ENCODE measurements around the gene KIAA1671. TPM values are rescaled to one million over a fixed set of nuclear protein-coding genes. Genes with fewer than 3 reads are reported as not detected.

Gene KIAA1671
- total RNA-seq, 2 donors from 2014 or later, result 82.5 to 94.3 TPM

- Histone ChIP-seq H3K9ac (ENCODE audit: low read depth in 2 of 2, low read length in 2 of 2) (no peak overlapping the region), H3K36me3 (no peaks in the 10 kb centered on the region), H3K27me3 (no peaks in the 10 kb centered on the region), H3K27ac (no peak overlapping the region), H3K4me3 (no peak overlapping the region), H3K4me1 (no peaks in the 10 kb centered on the region), H3K9me3 (no peaks in the 10 kb centered on the region)
- DNase-seq, result no peak
- intact Hi-C loops (cut with DNase I), result no loop called here
- TF ChIP-seq, protein P1, sequence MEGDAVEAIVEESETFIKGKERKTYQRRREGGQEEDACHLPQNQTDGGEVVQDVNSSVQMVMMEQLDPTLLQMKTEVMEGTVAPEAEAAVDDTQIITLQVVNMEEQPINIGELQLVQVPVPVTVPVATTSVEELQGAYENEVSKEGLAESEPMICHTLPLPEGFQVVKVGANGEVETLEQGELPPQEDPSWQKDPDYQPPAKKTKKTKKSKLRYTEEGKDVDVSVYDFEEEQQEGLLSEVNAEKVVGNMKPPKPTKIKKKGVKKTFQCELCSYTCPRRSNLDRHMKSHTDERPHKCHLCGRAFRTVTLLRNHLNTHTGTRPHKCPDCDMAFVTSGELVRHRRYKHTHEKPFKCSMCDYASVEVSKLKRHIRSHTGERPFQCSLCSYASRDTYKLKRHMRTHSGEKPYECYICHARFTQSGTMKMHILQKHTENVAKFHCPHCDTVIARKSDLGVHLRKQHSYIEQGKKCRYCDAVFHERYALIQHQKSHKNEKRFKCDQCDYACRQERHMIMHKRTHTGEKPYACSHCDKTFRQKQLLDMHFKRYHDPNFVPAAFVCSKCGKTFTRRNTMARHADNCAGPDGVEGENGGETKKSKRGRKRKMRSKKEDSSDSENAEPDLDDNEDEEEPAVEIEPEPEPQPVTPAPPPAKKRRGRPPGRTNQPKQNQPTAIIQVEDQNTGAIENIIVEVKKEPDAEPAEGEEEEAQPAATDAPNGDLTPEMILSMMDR (IDR thresholded peaks at IDR 0.05), result no peak
Observed at GRCh38 chr22:25066861-25067435, 114.4 kb downstream of the KIAA1671 start.

DNA sequence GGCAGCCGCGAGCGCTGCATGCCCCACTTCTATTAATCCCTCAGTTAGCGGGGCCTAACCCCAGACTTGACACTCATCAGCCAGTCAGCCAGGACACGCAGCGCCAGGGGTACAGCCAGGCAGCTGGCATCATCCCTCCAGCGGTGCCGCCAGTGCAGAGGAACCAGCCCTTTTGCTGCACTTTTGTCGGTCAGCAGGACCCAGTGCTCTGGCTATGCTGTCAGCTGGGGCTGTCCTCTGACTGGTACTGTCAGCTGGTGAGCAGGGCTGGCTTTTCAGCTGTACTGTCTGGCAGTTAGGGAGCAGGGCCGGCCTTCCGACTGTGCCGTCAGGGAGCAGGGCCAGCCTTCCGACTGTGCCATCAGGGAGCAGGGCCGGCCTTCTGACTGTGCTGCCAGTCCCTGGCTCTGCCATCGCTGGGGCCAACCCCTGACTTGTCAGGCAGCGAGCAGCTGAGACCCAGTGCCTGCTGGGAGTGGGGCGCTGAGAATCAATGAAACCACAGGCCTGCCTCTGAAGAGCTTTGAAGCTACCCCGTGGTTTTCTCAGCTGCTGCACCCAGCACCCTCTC is 115.4 kb downstream of the KIAA1671 start:
- no peaks in the 10 kb centered on the region for H3K9me3 ChIP-seq
- no peaks in the 10 kb centered on the region for H3K4me1 ChIP-seq
- TF ChIP-seq, protein P1 (IDR thresholded peaks at IDR 0.05), result no peak
- DNase-seq, result no peak
- no peak overlapping the region for H3K27ac ChIP-seq
- no peaks in the 10 kb centered on the region for H3K27me3 ChIP-seq
- intact Hi-C loops (cut with DNase I), result no loop called here
- no peaks in the 10 kb centered on the region for H3K36me3 ChIP-seq
- peak overlapping the region in 1 of 2 donors; percentile 19 for H3K9ac ChIP-seq (ENCODE audit: low read depth in 2 of 2, low read length in 2 of 2)
- H3K4me3 ChIP-seq, result no peak overlapping the region

DNA sequence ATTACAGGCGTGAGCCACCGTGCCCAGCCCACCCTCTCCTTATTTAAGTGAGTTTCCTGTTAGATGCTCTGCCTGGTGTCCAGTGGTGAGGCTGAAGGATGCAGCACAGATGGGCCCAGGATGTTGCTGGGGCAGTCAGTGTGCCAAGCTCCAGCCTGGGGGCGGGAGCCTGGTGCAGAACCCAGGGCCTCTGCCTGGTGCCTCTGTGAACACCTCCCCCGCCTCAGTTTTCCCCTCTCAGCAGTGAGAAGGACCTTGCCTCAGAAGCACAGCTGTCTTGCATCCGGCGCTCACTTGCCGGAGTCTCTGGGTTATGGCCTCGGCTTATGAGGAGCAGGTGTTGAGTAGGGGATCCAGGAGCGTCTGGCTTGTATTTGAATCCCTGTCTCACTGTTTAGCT is 116.2 kb downstream of the KIAA1671 start:
- Histone ChIP-seq H3K36me3 (no peaks in the 10 kb centered on the region), H3K4me3 (no peak overlapping the region), H3K27me3 (no peaks in the 10 kb centered on the region), H3K4me1 (no peaks in the 10 kb centered on the region), H3K9ac (ENCODE audit: low read depth in 2 of 2, low read length in 2 of 2) (no peak overlapping the region), H3K27ac (no peak overlapping the region), H3K9me3 (no peaks in the 10 kb centered on the region)
- TF ChIP-seq, protein P1 (IDR thresholded peaks at IDR 0.05), result no peak
- intact Hi-C loops (cut with DNase I), result no loop called here
- no peak for DNase-seq

DNA sequence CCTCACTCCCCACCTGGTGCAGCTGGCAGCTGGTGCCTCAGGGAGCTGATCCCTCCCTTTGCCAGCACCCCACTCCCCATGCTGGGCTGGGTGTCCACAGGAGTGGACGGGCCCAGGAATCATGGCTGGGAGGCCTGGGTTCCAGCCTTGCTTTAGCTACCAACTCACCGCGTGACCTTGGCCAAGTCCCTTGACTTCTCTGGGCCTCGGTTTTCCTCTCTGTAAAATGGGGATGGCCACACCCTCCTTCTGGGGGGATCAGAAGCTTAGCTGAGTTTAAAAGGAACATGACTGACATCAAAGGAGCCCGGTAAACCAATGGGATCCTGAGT is 116.9 kb downstream of the KIAA1671 start:
- Histone ChIP-seq H3K36me3 (no peaks in the 10 kb centered on the region), H3K4me3 (no peak overlapping the region), H3K4me1 (no peaks in the 10 kb centered on the region), H3K27me3 (no peaks in the 10 kb centered on the region), H3K9me3 (no peaks in the 10 kb centered on the region), H3K27ac (no peak overlapping the region), H3K9ac (ENCODE audit: low read depth in 2 of 2, low read length in 2 of 2) (no peak overlapping the region)
- intact Hi-C loops (cut with DNase I), result no loop called here
- TF ChIP-seq, protein P1 (IDR thresholded peaks at IDR 0.05), result no peak
- DNase-seq, result no peak

DNA sequence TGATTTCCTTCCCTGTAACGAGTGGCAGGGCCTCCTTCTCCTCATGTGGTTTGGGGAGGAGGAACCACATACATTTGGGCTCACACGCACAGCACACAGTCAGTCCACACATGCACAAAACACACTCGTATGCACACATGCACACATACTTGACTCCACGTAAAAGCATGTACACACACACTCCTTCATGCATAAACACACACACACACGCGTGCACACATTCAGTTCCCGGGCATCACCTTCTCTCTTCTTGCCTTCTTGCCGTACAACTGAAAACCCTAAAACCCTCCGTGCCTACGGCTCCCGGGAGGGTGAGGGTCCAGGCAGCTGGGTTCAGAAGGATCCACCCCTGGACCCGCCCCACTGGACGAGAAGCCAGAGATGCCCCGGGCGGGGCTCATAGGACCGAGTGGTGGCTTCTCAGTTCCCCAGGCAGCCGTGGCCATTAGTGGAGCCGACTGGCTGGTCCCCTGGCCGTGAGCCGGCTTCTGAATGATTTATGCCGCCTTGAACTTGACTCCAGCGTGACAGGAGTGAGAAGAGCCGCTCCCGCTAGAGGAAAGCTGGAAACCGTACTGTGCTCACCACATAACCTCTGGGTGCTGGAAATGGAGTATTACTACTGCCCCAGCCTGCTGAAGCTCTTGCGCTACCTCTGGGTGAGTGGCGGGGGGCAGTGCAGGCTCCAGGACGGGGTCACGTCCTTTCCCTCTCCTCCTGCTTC is 117.4 kb downstream of the KIAA1671 start:
- Histone ChIP-seq H3K4me1 (no peaks in the 10 kb centered on the region), H3K27me3 (no peaks in the 10 kb centered on the region), H3K27ac (no peak overlapping the region), H3K4me3 (no peak overlapping the region), H3K36me3 (no peaks in the 10 kb centered on the region), H3K9me3 (no peaks in the 10 kb centered on the region), H3K9ac (ENCODE audit: low read depth in 2 of 2, low read length in 2 of 2) (no peak overlapping the region)
- TF ChIP-seq, protein P1 (IDR thresholded peaks at IDR 0.05), result no peak
- intact Hi-C loops (cut with DNase I), result no loop called here
- no peak for DNase-seq

Measured in colonic mucosa (tissue), 4 donors.